Neural crest cell (in vitro differentiated cells): ENCODE data around the gene IL4R. TPM values are rescaled to one million over a fixed set of nuclear protein-coding genes. Genes with fewer than 3 reads are reported as not detected.

Source experiments
- DNase-seq: peaks from one replicate; pipeline ENCODE4 v3.0.0; 2021; ENCODE audit warnings: low read depth, mixed read lengths, low spot score
- H3K27ac Mint-ChIP-seq: one replicate; pipeline ENCODE4 v1.8.0; 2021; ENCODE audit warnings: mild to moderate bottlenecking, mixed read lengths; ENCODE audit not compliant: unreplicated experiment
- H3K27me3 Mint-ChIP-seq: 2 replicates; pipeline ENCODE4 v1.8.0; 2021; ENCODE audit warnings: low read depth, mild to moderate bottlenecking, mixed read lengths
- H3K36me3 Mint-ChIP-seq: 2 replicates; pipeline ENCODE4 v1.8.0; 2021; ENCODE audit warnings: low read depth, mild to moderate bottlenecking, mixed read lengths
- H3K4me1 Mint-ChIP-seq: 2 replicates; pipeline ENCODE4 v1.8.0; 2021; ENCODE audit warnings: mixed read lengths
- H3K4me3 Mint-ChIP-seq: one replicate; pipeline ENCODE4 v1.8.0; 2021; ENCODE audit warnings: mild to moderate bottlenecking, mixed read lengths
- H3K9me3 Mint-ChIP-seq: 2 replicates; pipeline ENCODE4 v1.8.0; 2021; ENCODE audit warnings: mixed read lengths
- CTCF ChIP-seq: fragments of 200-600 bp; sonication (generic); conservative IDR thresholded peaks from 2 replicates; pipeline ENCODE4 v1.5.0; 2021; ENCODE audit warnings: antibody characterized with exemption, mild to moderate bottlenecking
- total RNA-seq: library from RNA; stranded (reverse); gene quantifications from 2 replicates; pipeline ENCODE4 v1.2.1, GENCODE V29; 2021

IL4R gene
- total RNA-seq, 1 donor from 2014 or later: 11.2 TPM

- H3K4me3 Mint-ChIP-seq: no peak overlapping the region
- no peak overlapping the region for H3K27ac Mint-ChIP-seq
- no peak for TF ChIP-seq CTCF
- H3K9me3 Mint-ChIP-seq: no peaks in the 10 kb centered on the region
- peaks cover 7% of the 10 kb centered on the region for H3K4me1 Mint-ChIP-seq
- no peak for DNase-seq
- H3K36me3 Mint-ChIP-seq: no peaks in the 10 kb centered on the region
- no peaks in the 10 kb centered on the region for H3K27me3 Mint-ChIP-seq
These were observed 48.2 kb downstream of the IL4R start for GRCh38 chr16:27361987-27362386.

- TF ChIP-seq CTCF: no peak
- Mint-ChIP-seq H3K9me3 (no peaks in the 10 kb centered on the region), H3K36me3 (no peaks in the 10 kb centered on the region), H3K4me3 (no peak overlapping the region), H3K27me3 (no peaks in the 10 kb centered on the region), H3K27ac (no peak overlapping the region), H3K4me1 (peaks cover 7% of the 10 kb centered on the region)
- DNase-seq: no peak
These were observed 48.9 kb downstream of the IL4R start for GRCh38 chr16:27362570-27363245.

GRCh38 chr16:27363246-27363632, 49.5 kb downstream of the IL4R start:
- no peak for DNase-seq
- no peaks in the 10 kb centered on the region for H3K9me3 Mint-ChIP-seq
- no peak overlapping the region for H3K4me3 Mint-ChIP-seq
- no peak for TF ChIP-seq CTCF
- H3K36me3 Mint-ChIP-seq: no peaks in the 10 kb centered on the region
- H3K4me1 Mint-ChIP-seq: peaks cover 7% of the 10 kb centered on the region
- H3K27me3 Mint-ChIP-seq: no peaks in the 10 kb centered on the region
- no peak overlapping the region for H3K27ac Mint-ChIP-seq

GRCh38 chr16:27363797-27364196, 50.0 kb downstream of the IL4R start:
- no peak for TF ChIP-seq CTCF
- Mint-ChIP-seq H3K27me3 (no peaks in the 10 kb centered on the region), H3K9me3 (no peaks in the 10 kb centered on the region), H3K4me1 (peaks cover 7% of the 10 kb centered on the region), H3K36me3 (no peaks in the 10 kb centered on the region), H3K4me3 (no peak overlapping the region), H3K27ac (no peak overlapping the region)
- no peak for DNase-seq

GRCh38 chr16:27364493-27365141, 50.8 kb downstream of the IL4R start:
- Mint-ChIP-seq H3K9me3 (no peaks in the 10 kb centered on the region), H3K4me3 (no peak overlapping the region), H3K4me1 (peaks cover 7% of the 10 kb centered on the region)

More at GRCh38 chr16:27364493-27365141, 50.8 kb downstream of the IL4R start:
- Mint-ChIP-seq H3K36me3 (no peaks in the 10 kb centered on the region), H3K27ac (no peak overlapping the region), H3K27me3 (no peaks in the 10 kb centered on the region)
- DNase-seq: no peak
- TF ChIP-seq CTCF: no peak
